ENCODE results near the gene ZG16B.

DNA sequence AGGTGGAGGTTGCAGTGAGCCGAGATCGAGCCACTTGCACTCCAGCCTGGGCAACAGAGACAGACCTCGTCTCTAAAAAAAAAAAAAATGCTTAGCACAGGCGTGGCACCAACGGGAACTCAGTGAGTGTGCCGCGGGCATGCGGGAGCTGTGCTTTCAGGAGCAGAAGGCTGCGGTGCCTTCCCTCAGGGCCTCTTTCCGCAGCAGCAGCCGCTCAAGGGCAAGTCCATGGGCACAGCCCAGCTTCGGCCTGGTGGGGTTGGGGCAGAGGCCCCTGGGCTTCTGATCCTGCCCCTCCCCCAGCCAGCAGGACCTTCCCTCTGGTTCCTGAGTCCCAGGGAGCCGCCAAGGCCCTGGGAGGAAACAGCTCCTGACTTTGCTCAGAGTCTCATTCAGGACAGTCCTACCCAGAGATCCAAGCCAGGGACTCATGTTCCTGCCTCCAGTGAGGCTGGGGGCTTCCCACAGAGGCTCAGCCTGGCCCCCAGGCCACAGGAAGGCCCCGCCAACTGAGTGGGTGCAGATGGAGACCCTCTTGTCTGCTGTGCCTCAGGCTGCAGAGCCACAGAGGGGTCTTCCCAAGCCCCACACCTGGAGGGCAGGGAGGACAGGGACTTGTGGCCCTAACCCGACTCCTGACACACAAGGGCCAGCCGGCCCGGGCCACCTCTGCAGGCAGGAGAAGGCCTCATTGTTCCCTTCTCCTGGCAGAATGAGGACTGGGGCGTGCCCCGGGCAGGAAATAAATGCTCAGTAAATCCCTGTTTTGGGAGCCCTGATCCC is 3.3 kb upstream of the ZG16B start:
- TF ChIP-seq, protein P1, sequence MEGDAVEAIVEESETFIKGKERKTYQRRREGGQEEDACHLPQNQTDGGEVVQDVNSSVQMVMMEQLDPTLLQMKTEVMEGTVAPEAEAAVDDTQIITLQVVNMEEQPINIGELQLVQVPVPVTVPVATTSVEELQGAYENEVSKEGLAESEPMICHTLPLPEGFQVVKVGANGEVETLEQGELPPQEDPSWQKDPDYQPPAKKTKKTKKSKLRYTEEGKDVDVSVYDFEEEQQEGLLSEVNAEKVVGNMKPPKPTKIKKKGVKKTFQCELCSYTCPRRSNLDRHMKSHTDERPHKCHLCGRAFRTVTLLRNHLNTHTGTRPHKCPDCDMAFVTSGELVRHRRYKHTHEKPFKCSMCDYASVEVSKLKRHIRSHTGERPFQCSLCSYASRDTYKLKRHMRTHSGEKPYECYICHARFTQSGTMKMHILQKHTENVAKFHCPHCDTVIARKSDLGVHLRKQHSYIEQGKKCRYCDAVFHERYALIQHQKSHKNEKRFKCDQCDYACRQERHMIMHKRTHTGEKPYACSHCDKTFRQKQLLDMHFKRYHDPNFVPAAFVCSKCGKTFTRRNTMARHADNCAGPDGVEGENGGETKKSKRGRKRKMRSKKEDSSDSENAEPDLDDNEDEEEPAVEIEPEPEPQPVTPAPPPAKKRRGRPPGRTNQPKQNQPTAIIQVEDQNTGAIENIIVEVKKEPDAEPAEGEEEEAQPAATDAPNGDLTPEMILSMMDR (IDR thresholded peaks at IDR 0.05): no peak
- no peak for TF ChIP-seq POLR2A (IDR thresholded peaks at IDR 0.05)
